GM12878 (cell line): ENCODE measurements around the gene SLIT1. TPM values are rescaled to one million over a fixed set of nuclear protein-coding genes. Genes with fewer than 3 reads are reported as not detected.

Source experiments
- CBX3 ChIP-seq: fragments of 200-600 bp; sonication (generic); IDR thresholded peaks from 2 replicates; pipeline ENCODE4 v1.6.1; 2016; ENCODE audit warnings: low read depth, borderline replicate concordance
- CBX5 ChIP-seq: sonication (generic); IDR thresholded peaks from 2 replicates; pipeline ENCODE4 v1.6.1; 2016; ENCODE audit warnings: low read depth, moderate library complexity, mild to moderate bottlenecking, inconsistent platforms
- CHD1 ChIP-seq: IDR thresholded peaks from 2 replicates; pipeline ENCODE4 v1.6.1; 2012; ENCODE audit warnings: low read depth, low read length, improper control_type of control experiment
- EZH2 ChIP-seq: IDR thresholded peaks from 2 replicates; pipeline ENCODE4 v1.6.1; 2012; ENCODE audit warnings: low read depth, mild to moderate bottlenecking, control low read depth, inconsistent platforms, low read length, borderline replicate concordance; ENCODE audit not compliant: control insufficient read depth
- FOXK2 ChIP-seq: fragments of 450-650 bp; IDR thresholded peaks from 2 replicates; pipeline ENCODE4 v1.6.1; 2017; ENCODE audit warnings: mild to moderate bottlenecking, moderate library complexity
- FOXM1 ChIP-seq: IDR thresholded peaks from 2 replicates; pipeline ENCODE4 v1.6.1; 2012; ENCODE audit warnings: low read depth, mild to moderate bottlenecking, inconsistent platforms, low read length, moderate library complexity
- HDGF ChIP-seq: fragments of 450-650 bp; IDR thresholded peaks from 2 replicates; pipeline ENCODE4 v1.6.1; 2016; ENCODE audit warnings: antibody characterized with exemption
- NFYA ChIP-seq: IDR thresholded peaks from 2 replicates; pipeline ENCODE4 v1.6.1; 2011; ENCODE audit warnings: low read depth, mild to moderate bottlenecking, low read length, improper control_type of control experiment, borderline replicate concordance
- NR2C2 ChIP-seq: IDR thresholded peaks from 2 replicates; pipeline ENCODE4 v1.6.1; 2011; ENCODE audit warnings: borderline replicate concordance, low read depth; ENCODE audit not compliant: control insufficient read depth, insufficient read length
- POLR2A ChIP-seq: IDR thresholded peaks from 2 replicates; pipeline ENCODE4 v1.6.1; 2011; ENCODE audit warnings: low read depth, mild to moderate bottlenecking, low read length
- RELA ChIP-seq: fragments of 450-650 bp; IDR thresholded peaks from 2 replicates; pipeline ENCODE4 v1.8.0; 2014; ENCODE audit warnings: borderline replicate concordance; ENCODE audit not compliant: partially characterized antibody
- SMC3 ChIP-seq: IDR thresholded peaks from 2 replicates; pipeline ENCODE4 v1.6.1; 2011; ENCODE audit warnings: low read length, improper control_type of control experiment, borderline replicate concordance
- SP1 ChIP-seq: IDR thresholded peaks from one replicate; pipeline ENCODE4 v1.6.1; 2011; ENCODE audit warnings: low read depth, low read length
- SRF ChIP-seq, 2 experiments: IDR thresholded peaks; 2 replicates each; pipeline ENCODE4 v1.6.1; 2011; ENCODE audit warnings: low read depth in 2 of 2, low read length in 2 of 2, mild to moderate bottlenecking in 1 of 2, moderate library complexity in 1 of 2
- TAF1 ChIP-seq: IDR thresholded peaks from 2 replicates; pipeline ENCODE4 v1.6.1; 2011; ENCODE audit warnings: mild to moderate bottlenecking, low read depth, low read length, borderline replicate concordance
- TCF12 ChIP-seq: IDR thresholded peaks from 2 replicates; pipeline ENCODE4 v1.6.1; 2011; ENCODE audit warnings: low read depth, mild to moderate bottlenecking, low read length
- ZNF217 ChIP-seq: fragments of 450-650 bp; IDR thresholded peaks from 2 replicates; pipeline ENCODE4 v1.6.1; 2017; ENCODE audit warnings: antibody characterized with exemption, mild to moderate bottlenecking
- polyA plus RNA-seq, 11 experiments: library from polyadenylated mRNA; depleted of rRNA in 4 of 11; unstranded in 6 of 11; stranded (reverse) in 5 of 11; fragments of >200 nt; fragmentation: Nextera tagmentation in 4 of 11; fragmentation: Illumina TruSeq in 1 of 11; extraction: Ambion mirVana in 4 of 11; extraction: Trizol in 1 of 11; gene quantifications; 1 replicate in 1 of 11; 2 replicates in 10 of 11; pipeline versions ENCODE4 v1.2.1 to v1.2.3, GENCODE V29; 2011 to 2016; ENCODE audit warnings: inconsistent platforms in 2 of 11, missing spikeins in 2 of 11, low read depth in 1 of 11
- total RNA-seq, 4 experiments: library from RNA; depleted of rRNA in 3 of 4; stranded (reverse); fragments of >200 nt in 3 of 4; fragmentation: Illumina TruSeq in 1 of 4; extraction: Trizol in 1 of 4; gene quantifications; 2 replicates each; pipeline versions ENCODE4 v1.2.1 to v1.2.3, GENCODE V29; 2013 to 2021
- TF ChIP-seq, protein P1 (sequence below): fragments of 450-650 bp; formaldehyde crosslinking; IDR thresholded peaks from 2 replicates; pipeline ENCODE4 v1.4.0; 2020; ENCODE audit warnings: mild to moderate bottlenecking, moderate library complexity
- TF ChIP-seq, protein P2 (sequence below): fragments of 450-650 bp; IDR thresholded peaks from 2 replicates; pipeline ENCODE4 v1.6.1; 2017; ENCODE audit warnings: antibody characterized with exemption, mild to moderate bottlenecking, moderate library complexity
- TF ChIP-seq, protein P3 (sequence below): fragments of 150-350 bp; IDR thresholded peaks from 2 replicates; pipeline ENCODE4 v1.6.1; 2016; ENCODE audit warnings: low read depth, low read length
- TF ChIP-seq, protein P4 (sequence below): fragments of 450-650 bp; IDR thresholded peaks from 2 replicates; pipeline ENCODE4 v1.6.1; 2017; ENCODE audit warnings: borderline replicate concordance

The SLIT1 gene
- total and polyA plus RNA-seq, 10 of the 15 experiments (the other 5 are each of a cell fraction or from before 2014, with no cell fraction given) = 0.04 to 0.19 (median 0.06) TPM; not detected in 4

DNA sequence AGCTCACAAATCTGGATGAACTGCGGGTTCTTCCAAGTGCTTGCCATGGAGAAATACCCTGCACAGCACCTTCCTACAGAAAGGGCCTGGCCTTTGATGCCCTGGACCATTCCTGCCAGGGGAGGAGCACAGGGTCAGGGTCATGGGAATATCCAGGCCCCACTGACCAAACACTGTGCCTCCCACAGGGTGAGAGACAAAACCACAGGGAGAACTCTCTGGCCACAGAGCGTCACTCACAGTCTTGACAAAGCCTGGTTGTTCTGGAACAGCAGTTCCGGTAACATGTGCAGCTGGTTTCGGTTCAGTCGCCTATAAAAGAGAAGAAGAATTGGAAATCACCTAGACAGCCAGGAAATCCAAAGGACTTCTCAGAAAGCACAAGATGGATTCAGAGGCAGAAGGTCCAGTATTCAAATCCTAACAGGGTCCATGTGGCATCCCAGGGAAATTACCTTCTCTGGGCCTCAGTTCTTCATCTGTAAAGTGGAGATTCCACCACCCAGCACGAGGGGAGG lies 28.1 kb downstream of the SLIT1 start (continued):
- TF ChIP-seq, protein P1, sequence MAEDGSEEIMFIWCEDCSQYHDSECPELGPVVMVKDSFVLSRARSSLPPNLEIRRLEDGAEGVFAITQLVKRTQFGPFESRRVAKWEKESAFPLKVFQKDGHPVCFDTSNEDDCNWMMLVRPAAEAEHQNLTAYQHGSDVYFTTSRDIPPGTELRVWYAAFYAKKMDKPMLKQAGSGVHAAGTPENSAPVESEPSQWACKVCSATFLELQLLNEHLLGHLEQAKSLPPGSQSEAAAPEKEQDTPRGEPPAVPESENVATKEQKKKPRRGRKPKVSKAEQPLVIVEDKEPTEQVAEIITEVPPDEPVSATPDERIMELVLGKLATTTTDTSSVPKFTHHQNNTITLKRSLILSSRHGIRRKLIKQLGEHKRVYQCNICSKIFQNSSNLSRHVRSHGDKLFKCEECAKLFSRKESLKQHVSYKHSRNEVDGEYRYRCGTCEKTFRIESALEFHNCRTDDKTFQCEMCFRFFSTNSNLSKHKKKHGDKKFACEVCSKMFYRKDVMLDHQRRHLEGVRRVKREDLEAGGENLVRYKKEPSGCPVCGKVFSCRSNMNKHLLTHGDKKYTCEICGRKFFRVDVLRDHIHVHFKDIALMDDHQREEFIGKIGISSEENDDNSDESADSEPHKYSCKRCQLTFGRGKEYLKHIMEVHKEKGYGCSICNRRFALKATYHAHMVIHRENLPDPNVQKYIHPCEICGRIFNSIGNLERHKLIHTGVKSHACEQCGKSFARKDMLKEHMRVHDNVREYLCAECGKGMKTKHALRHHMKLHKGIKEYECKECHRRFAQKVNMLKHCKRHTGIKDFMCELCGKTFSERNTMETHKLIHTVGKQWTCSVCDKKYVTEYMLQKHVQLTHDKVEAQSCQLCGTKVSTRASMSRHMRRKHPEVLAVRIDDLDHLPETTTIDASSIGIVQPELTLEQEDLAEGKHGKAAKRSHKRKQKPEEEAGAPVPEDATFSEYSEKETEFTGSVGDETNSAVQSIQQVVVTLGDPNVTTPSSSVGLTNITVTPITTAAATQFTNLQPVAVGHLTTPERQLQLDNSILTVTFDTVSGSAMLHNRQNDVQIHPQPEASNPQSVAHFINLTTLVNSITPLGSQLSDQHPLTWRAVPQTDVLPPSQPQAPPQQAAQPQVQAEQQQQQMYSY (CRISPR knock-in tag) = no peak
- TF ChIP-seq POLR2A = no peak
- TF ChIP-seq, protein P2, sequence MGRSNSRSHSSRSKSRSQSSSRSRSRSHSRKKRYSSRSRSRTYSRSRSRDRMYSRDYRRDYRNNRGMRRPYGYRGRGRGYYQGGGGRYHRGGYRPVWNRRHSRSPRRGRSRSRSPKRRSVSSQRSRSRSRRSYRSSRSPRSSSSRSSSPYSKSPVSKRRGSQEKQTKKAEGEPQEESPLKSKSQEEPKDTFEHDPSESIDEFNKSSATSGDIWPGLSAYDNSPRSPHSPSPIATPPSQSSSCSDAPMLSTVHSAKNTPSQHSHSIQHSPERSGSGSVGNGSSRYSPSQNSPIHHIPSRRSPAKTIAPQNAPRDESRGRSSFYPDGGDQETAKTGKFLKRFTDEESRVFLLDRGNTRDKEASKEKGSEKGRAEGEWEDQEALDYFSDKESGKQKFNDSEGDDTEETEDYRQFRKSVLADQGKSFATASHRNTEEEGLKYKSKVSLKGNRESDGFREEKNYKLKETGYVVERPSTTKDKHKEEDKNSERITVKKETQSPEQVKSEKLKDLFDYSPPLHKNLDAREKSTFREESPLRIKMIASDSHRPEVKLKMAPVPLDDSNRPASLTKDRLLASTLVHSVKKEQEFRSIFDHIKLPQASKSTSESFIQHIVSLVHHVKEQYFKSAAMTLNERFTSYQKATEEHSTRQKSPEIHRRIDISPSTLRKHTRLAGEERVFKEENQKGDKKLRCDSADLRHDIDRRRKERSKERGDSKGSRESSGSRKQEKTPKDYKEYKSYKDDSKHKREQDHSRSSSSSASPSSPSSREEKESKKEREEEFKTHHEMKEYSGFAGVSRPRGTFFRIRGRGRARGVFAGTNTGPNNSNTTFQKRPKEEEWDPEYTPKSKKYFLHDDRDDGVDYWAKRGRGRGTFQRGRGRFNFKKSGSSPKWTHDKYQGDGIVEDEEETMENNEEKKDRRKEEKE = no peak
- TF ChIP-seq NR2C2 = no peak
- TF ChIP-seq FOXM1 = no peak
- no peak for TF ChIP-seq SP1
- no peak for TF ChIP-seq CBX3
- TF ChIP-seq, protein P3, sequence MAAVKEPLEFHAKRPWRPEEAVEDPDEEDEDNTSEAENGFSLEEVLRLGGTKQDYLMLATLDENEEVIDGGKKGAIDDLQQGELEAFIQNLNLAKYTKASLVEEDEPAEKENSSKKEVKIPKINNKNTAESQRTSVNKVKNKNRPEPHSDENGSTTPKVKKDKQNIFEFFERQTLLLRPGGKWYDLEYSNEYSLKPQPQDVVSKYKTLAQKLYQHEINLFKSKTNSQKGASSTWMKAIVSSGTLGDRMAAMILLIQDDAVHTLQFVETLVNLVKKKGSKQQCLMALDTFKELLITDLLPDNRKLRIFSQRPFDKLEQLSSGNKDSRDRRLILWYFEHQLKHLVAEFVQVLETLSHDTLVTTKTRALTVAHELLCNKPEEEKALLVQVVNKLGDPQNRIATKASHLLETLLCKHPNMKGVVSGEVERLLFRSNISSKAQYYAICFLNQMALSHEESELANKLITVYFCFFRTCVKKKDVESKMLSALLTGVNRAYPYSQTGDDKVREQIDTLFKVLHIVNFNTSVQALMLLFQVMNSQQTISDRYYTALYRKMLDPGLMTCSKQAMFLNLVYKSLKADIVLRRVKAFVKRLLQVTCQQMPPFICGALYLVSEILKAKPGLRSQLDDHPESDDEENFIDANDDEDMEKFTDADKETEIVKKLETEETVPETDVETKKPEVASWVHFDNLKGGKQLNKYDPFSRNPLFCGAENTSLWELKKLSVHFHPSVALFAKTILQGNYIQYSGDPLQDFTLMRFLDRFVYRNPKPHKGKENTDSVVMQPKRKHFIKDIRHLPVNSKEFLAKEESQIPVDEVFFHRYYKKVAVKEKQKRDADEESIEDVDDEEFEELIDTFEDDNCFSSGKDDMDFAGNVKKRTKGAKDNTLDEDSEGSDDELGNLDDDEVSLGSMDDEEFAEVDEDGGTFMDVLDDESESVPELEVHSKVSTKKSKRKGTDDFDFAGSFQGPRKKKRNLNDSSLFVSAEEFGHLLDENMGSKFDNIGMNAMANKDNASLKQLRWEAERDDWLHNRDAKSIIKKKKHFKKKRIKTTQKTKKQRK = no peak
- no peak for TF ChIP-seq SRF (IDR thresholded peaks at IDR 0.05; ENCODE audit: low read depth in 2 of 2, low read length in 2 of 2)
- no peak for TF ChIP-seq CHD1
- 0 out of 2 replicates have a peak, but pooled peaks have one; percentile 34 for TF ChIP-seq TCF12
- TF ChIP-seq EZH2 = no peak
- no peak for TF ChIP-seq TAF1
- no peak for TF ChIP-seq ZNF217
- no peak for TF ChIP-seq RELA
- TF ChIP-seq, protein P4, sequence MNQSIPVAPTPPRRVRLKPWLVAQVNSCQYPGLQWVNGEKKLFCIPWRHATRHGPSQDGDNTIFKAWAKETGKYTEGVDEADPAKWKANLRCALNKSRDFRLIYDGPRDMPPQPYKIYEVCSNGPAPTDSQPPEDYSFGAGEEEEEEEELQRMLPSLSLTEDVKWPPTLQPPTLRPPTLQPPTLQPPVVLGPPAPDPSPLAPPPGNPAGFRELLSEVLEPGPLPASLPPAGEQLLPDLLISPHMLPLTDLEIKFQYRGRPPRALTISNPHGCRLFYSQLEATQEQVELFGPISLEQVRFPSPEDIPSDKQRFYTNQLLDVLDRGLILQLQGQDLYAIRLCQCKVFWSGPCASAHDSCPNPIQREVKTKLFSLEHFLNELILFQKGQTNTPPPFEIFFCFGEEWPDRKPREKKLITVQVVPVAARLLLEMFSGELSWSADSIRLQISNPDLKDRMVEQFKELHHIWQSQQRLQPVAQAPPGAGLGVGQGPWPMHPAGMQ = no peak
- TF ChIP-seq FOXK2 = no peak
- TF ChIP-seq CBX5 = no peak
- no peak for TF ChIP-seq NFYA
- TF ChIP-seq SMC3 = no peak
- no peak for TF ChIP-seq HDGF
